ENCODE results near the gene ZNF568. TPM values are rescaled to one million over a fixed set of nuclear protein-coding genes. Genes with fewer than 3 reads are reported as not detected.

Gene ZNF568
- total and polyA plus RNA-seq, 2 donors (not counting 1 experiment from before 2014, with no cell fraction given), result 8.2 to 21.1 TPM

DNA sequence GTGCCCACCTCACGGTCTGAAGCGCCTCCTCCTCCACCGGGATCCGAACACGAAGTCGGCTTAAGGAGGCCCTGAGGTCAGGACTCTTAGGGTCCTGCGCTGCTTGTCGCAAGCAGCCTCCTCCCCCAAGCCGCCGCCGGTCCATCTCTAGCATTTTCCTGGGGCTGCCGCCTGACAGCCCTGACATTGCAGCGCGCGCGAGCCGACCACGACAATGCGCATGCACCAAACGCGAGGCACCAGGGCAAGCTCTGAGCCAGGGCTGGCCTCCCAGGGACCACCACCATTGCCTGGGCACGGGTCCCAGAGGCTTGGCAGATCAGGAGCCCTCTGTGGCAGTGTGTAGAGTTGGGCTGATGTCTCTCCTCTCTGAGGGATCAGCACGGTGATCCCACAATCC is 98.3 kb downstream of the ZNF568 start:
- peaks cover 10% of the 10 kb centered on the region for H3K9me3 Mint-ChIP-seq (ENCODE audit: insufficient read depth)

GRCh38 chr19:37045140-37045539 is 129.0 kb downstream of the ZNF568 start:
- no peaks in the 10 kb centered on the region for H3K36me3 ChIP-seq (replicated peaks in 1 of 2; ENCODE audit: control extremely low read depth in 1 of 2, control insufficient read depth in 1 of 2, extremely low read depth in 1 of 2, insufficient read depth in 2 of 2, low read length in 1 of 2)
- no peak overlapping the region for H3K4me2 ChIP-seq (replicated peaks; ENCODE audit: low read depth, low read length, poor library complexity, severe bottlenecking)
- H3K27me3 ChIP-seq (replicated peaks in 1 of 4; ENCODE audit: control extremely low read depth in 1 of 4, control insufficient read depth in 3 of 4, insufficient read depth in 4 of 4, low read length in 3 of 4), result no peaks in the 10 kb centered on the region
- H3K27ac Mint-ChIP-seq, result no peak overlapping the region
- WGBS (ENCODE audit: insufficient coverage), result 40% methylated on average over 1 of the region's 1 CpG
- no peak overlapping the region for H3K4me3 Mint-ChIP-seq
- POLR2A ChIA-PET, result no interaction called here
- no peak for DNase-seq
- peaks cover 10% of the 10 kb centered on the region for H3K9me3 Mint-ChIP-seq (ENCODE audit: insufficient read depth)
- TF ChIP-seq EZH2 (IDR thresholded peaks at IDR 0.05; ENCODE audit: borderline replicate concordance, insufficient read depth, low read depth, low read length, poor library complexity, severe bottlenecking), result no peak
- TF ChIP-seq, protein P1, sequence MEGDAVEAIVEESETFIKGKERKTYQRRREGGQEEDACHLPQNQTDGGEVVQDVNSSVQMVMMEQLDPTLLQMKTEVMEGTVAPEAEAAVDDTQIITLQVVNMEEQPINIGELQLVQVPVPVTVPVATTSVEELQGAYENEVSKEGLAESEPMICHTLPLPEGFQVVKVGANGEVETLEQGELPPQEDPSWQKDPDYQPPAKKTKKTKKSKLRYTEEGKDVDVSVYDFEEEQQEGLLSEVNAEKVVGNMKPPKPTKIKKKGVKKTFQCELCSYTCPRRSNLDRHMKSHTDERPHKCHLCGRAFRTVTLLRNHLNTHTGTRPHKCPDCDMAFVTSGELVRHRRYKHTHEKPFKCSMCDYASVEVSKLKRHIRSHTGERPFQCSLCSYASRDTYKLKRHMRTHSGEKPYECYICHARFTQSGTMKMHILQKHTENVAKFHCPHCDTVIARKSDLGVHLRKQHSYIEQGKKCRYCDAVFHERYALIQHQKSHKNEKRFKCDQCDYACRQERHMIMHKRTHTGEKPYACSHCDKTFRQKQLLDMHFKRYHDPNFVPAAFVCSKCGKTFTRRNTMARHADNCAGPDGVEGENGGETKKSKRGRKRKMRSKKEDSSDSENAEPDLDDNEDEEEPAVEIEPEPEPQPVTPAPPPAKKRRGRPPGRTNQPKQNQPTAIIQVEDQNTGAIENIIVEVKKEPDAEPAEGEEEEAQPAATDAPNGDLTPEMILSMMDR (IDR thresholded peaks at IDR 0.05), result no peak
- CTCF ChIA-PET, result no interaction called here
- H3K9ac ChIP-seq (ENCODE audit: low read length), result no peak overlapping the region
- H2AFZ ChIP-seq (ENCODE audit: insufficient read depth, low read depth, low read length, poor library complexity, severe bottlenecking), result no peak overlapping the region
- no peak overlapping the region for H3K4me3 ChIP-seq (ENCODE audit: control extremely low read depth in 1 of 5, extremely low read depth in 1 of 5, insufficient read depth in 1 of 5, low read depth in 2 of 5, low read length in 4 of 5)
- no peaks in the 10 kb centered on the region for H3K4me1 Mint-ChIP-seq
- H3K27me3 Mint-ChIP-seq, result no peaks in the 10 kb centered on the region
- ATAC-seq (ENCODE audit: low read depth), result no peak
- H3K79me2 ChIP-seq (ENCODE audit: control insufficient read depth, insufficient read depth, low read length), result no peaks in the 10 kb centered on the region
- H4K20me1 ChIP-seq (ENCODE audit: control insufficient read depth, insufficient read depth, low read length, poor library complexity, severe bottlenecking), result no peaks in the 10 kb centered on the region
- intact Hi-C loops (cut with micrococcal nuclease), result no loop called here
- H3K4me1 ChIP-seq (ENCODE audit: control insufficient read depth in 2 of 2, insufficient read depth in 2 of 2, low read length in 2 of 2), result no peaks in the 10 kb centered on the region
- peaks cover 0 to 6% (median 3%) of the 10 kb centered on the region in 3 donors for H3K9me3 ChIP-seq (ENCODE audit: control extremely low read depth in 1 of 3, control insufficient read depth in 2 of 3, insufficient read depth in 1 of 3, low read length in 2 of 3)
- H3K27ac ChIP-seq (ENCODE audit: low read length in 2 of 2), result no peak overlapping the region

More for the DNA sequence above, 98.3 kb downstream of the ZNF568 start:
- no peak for TF ChIP-seq EZH2 (IDR thresholded peaks at IDR 0.05; ENCODE audit: borderline replicate concordance, insufficient read depth, low read depth, low read length, poor library complexity, severe bottlenecking)
- H3K4me3 Mint-ChIP-seq, result no peak overlapping the region
- no peaks in the 10 kb centered on the region for H3K27me3 ChIP-seq (replicated peaks in 1 of 4; ENCODE audit: control extremely low read depth in 1 of 4, control insufficient read depth in 3 of 4, insufficient read depth in 4 of 4, low read length in 3 of 4)
- no peak overlapping the region for H3K4me2 ChIP-seq (replicated peaks; ENCODE audit: low read depth, low read length, poor library complexity, severe bottlenecking)
- H3K9ac ChIP-seq (ENCODE audit: low read length), result no peak overlapping the region
- CTCF ChIA-PET, result no interaction called here
- no peaks in the 10 kb centered on the region for H3K4me1 Mint-ChIP-seq
- no peaks in the 10 kb centered on the region for H3K79me2 ChIP-seq (ENCODE audit: control insufficient read depth, insufficient read depth, low read length)
- no peaks in the 10 kb centered on the region for H3K4me1 ChIP-seq (ENCODE audit: control insufficient read depth in 2 of 2, insufficient read depth in 2 of 2, low read length in 2 of 2)
- no peak overlapping the region for H2AFZ ChIP-seq (ENCODE audit: insufficient read depth, low read depth, low read length, poor library complexity, severe bottlenecking)
- no peak overlapping the region for H3K27ac ChIP-seq (ENCODE audit: low read length in 2 of 2)
- H3K36me3 ChIP-seq (replicated peaks in 1 of 2; ENCODE audit: control extremely low read depth in 1 of 2, control insufficient read depth in 1 of 2, extremely low read depth in 1 of 2, insufficient read depth in 2 of 2, low read length in 1 of 2), result no peaks in the 10 kb centered on the region
- H3K27ac Mint-ChIP-seq, result no peak overlapping the region
- 94% methylated on average over 23 of the region's 23 CpGs for WGBS (ENCODE audit: insufficient coverage)
- ATAC-seq (ENCODE audit: low read depth) (no peak), DNase-seq (no peak)
- H3K9me3 ChIP-seq (ENCODE audit: control extremely low read depth in 1 of 3, control insufficient read depth in 2 of 3, insufficient read depth in 1 of 3, low read length in 2 of 3), result peaks cover 0 to 77% (median 13%) of the 10 kb centered on the region in 3 donors
- intact Hi-C loops (cut with micrococcal nuclease), result no loop called here
- H3K4me3 ChIP-seq (ENCODE audit: control extremely low read depth in 1 of 5, extremely low read depth in 1 of 5, insufficient read depth in 1 of 5, low read depth in 2 of 5, low read length in 4 of 5), result no peak overlapping the region
- no peaks in the 10 kb centered on the region for H4K20me1 ChIP-seq (ENCODE audit: control insufficient read depth, insufficient read depth, low read length, poor library complexity, severe bottlenecking)
- no peaks in the 10 kb centered on the region for H3K27me3 Mint-ChIP-seq
- POLR2A ChIA-PET, result no interaction called here

Other genes starting within 250 kb of the ZNF568 start
- gene ZNF461, start 249.5 kb upstream of the ZNF568 start, total RNA-seq, result 22.3 and 25.6 TPM in 2 replicates
- gene ZNF461, start 249.5 kb upstream of the ZNF568 start, polyA plus RNA-seq, result 9.8 and 16.5 TPM in 2 replicates
- 19.7 and 22.4 TPM in 2 replicates for gene ZNF567, start 228.7 kb upstream of the ZNF568 start, total RNA-seq
- gene ZNF567, start 228.7 kb upstream of the ZNF568 start, polyA plus RNA-seq, result 5.3 and 9.8 TPM in 2 replicates
- gene ZNF850, start 143.5 kb upstream of the ZNF568 start, total RNA-seq, result 6.0 and 6.7 TPM in 2 replicates
- 1.7 and 2.0 TPM in 2 replicates for gene ZNF850, start 143.5 kb upstream of the ZNF568 start, polyA plus RNA-seq
- gene ZNF790, start 77.9 kb upstream of the ZNF568 start, total RNA-seq, result 14.8 and 15.1 TPM in 2 replicates
- 1.1 and 2.0 TPM in 2 replicates for gene ZNF790, start 77.9 kb upstream of the ZNF568 start, polyA plus RNA-seq
- 17.7 and 19.5 TPM in 2 replicates for gene ZNF345, start 65.5 kb upstream of the ZNF568 start, total RNA-seq
- 6.2 and 8.8 TPM in 2 replicates for gene ZNF345, start 65.5 kb upstream of the ZNF568 start, polyA plus RNA-seq
- 8.4 and 9.6 TPM in 2 replicates for gene ZNF829, start within 50 bp of the ZNF568 start, total RNA-seq
- 1.5 and 2.2 TPM in 2 replicates for gene ZNF829, start within 50 bp of the ZNF568 start, polyA plus RNA-seq
- 17.4 and 24.9 TPM in 2 replicates for gene ZNF420, start 162.1 kb downstream of the ZNF568 start, total RNA-seq
- 7.7 and 10.4 TPM in 2 replicates for gene ZNF420, start 162.1 kb downstream of the ZNF568 start, polyA plus RNA-seq